ENCODE data around the gene GSK3B. TPM values are rescaled to one million over a fixed set of nuclear protein-coding genes. Genes with fewer than 3 reads are reported as not detected.

The GSK3B gene
- total RNA-seq, 4 donors from 2014 or later, result 34.6 to 65.2 (median 42.6) TPM

DNA sequence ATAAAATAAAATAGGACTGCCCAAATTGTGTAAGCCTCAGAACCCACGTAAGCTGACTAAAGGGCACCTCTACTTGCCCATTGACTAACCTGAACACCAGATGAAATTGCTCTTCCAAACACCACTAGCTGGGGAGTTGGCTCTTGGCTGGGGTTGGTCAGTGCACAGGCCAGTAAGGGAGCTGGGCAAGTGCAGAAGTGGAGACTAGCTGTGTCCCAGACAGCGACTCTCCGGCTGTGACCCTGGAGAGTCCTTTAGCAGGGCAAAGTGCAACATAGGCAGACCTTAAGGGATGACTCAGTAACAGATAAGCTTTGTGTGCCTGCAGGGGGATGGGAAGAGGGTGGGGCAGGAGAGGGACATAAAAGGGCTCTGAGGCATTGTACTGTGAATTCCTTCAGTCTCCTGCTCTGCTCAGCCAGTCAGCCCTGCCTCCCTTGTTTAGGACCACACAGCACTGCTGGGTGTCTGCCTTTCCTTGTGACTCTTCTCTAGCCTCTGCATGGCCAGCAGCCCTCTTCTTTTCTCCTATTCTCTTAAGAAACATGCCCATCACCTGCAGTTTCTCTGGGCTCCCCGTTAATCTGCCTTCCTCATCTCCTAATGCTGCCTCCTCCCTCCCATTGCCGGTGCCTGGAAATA lies 299.2 kb downstream of the GSK3B start:
- peak overlapping the region in 2 of 4 donors; percentile 20 to 25 for H3K4me3 ChIP-seq
- peak in 2 of 3 donors; percentile 86 to 91 for DNase-seq
- H3K4me1 ChIP-seq, result peaks cover 0 to 10% (median 0%) of the 10 kb centered on the region in 4 donors
- peak overlapping the region in 3 of 4 donors; percentile 67 to 87 (median 86) for H3K27ac ChIP-seq
- H3K36me3 ChIP-seq, result peaks cover 0 to 9% (median 0%) of the 10 kb centered on the region in 3 donors
- TF ChIP-seq, protein P1, sequence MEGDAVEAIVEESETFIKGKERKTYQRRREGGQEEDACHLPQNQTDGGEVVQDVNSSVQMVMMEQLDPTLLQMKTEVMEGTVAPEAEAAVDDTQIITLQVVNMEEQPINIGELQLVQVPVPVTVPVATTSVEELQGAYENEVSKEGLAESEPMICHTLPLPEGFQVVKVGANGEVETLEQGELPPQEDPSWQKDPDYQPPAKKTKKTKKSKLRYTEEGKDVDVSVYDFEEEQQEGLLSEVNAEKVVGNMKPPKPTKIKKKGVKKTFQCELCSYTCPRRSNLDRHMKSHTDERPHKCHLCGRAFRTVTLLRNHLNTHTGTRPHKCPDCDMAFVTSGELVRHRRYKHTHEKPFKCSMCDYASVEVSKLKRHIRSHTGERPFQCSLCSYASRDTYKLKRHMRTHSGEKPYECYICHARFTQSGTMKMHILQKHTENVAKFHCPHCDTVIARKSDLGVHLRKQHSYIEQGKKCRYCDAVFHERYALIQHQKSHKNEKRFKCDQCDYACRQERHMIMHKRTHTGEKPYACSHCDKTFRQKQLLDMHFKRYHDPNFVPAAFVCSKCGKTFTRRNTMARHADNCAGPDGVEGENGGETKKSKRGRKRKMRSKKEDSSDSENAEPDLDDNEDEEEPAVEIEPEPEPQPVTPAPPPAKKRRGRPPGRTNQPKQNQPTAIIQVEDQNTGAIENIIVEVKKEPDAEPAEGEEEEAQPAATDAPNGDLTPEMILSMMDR (IDR thresholded peaks at IDR 0.05), result peak in 1 of 6 experiments; percentile 7
- TF ChIP-seq POLR2A (IDR thresholded peaks at IDR 0.05), result peak; percentile 67 to 85
- H3K9me3 ChIP-seq, result no peaks in the 10 kb centered on the region
- no peaks in the 10 kb centered on the region for H3K27me3 ChIP-seq

DNA sequence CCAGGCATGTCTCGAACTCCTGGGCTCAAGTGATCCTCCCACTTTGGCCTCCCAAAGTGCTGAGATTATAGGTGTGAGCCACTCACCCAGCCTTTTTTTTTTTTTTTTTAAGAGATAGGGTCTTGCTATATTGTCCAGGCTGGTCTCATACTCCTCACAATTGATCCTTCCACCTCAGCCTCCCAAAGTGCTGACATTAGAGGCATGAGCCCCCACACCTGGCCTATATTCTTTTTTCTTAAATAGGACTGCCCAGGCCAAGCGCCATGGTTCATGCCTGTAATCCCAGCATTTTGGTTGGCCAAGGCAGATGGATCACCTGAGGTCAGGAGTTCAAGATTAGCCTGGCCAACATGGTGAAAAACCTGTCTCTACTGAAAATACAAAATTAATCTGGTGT lies 299.8 kb downstream of the GSK3B start:
- Histone ChIP-seq H3K9me3 (no peaks in the 10 kb centered on the region), H3K4me3 (no peak overlapping the region), H3K27ac (peak overlapping the region in 3 of 4 donors; percentile 64 to 87 (median 86)), H3K36me3 (peaks cover 0 to 9% (median 0%) of the 10 kb centered on the region in 3 donors), H3K27me3 (no peaks in the 10 kb centered on the region), H3K4me1 (peaks cover 0 to 10% (median 0%) of the 10 kb centered on the region in 4 donors)
- DNase-seq, result no peak
- TF ChIP-seq, protein P1 (IDR thresholded peaks at IDR 0.05), result no peak
- TF ChIP-seq POLR2A (IDR thresholded peaks at IDR 0.05), result no peak

DNA sequence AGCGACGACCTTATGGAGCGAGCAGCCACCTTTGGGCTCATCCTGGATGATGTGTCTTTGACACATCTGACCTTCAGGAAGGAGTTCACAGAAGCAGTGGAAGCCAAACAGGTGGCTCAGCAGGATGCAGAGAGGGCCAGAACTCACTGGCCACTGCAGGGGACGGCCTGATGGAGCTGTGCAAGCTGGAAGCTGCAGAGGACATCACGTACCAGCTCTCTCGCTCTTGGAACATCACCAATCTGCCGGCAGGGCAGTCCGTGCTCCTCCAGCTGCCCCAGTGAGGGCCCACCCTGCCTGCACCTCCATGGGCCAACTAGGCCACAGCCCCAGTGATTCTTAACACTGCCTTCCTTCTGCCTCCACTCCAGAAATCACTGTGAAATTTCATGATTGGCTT lies 302.0 kb downstream of the GSK3B start:
- DNase-seq, result no peak
- Histone ChIP-seq H3K27ac (no peak overlapping the region), H3K4me1 (peaks cover 0 to 10% (median 0%) of the 10 kb centered on the region in 4 donors), H3K4me3 (no peak overlapping the region), H3K27me3 (no peaks in the 10 kb centered on the region), H3K9me3 (no peaks in the 10 kb centered on the region), H3K36me3 (peaks cover 0 to 9% (median 0%) of the 10 kb centered on the region in 3 donors)
- TF ChIP-seq, protein P1 (IDR thresholded peaks at IDR 0.05), result no peak
- no peak for TF ChIP-seq POLR2A (IDR thresholded peaks at IDR 0.05)

DNA sequence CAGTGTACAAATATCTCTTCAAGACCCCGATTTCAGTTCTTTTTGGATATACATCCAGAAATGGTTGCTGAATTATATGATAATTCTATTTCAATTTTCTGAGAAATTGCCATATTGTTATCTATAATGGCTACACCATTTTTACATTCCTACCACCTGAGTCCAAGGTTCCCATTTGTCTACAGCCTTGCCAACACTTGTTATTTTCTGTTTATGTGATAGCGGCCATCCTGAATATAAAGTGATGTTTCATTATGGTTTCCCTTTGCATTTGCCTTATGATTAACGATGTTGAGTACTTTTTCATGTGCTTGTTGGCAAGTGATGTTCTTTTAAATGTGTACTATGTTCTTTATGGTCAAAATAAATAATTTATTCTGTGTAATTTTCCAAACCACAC lies 303.9 kb downstream of the GSK3B start:
- Histone ChIP-seq H3K4me3 (no peak overlapping the region), H3K4me1 (no peaks in the 10 kb centered on the region), H3K9me3 (no peaks in the 10 kb centered on the region), H3K27ac (no peak overlapping the region), H3K27me3 (no peaks in the 10 kb centered on the region), H3K36me3 (peaks cover 0 to 9% (median 0%) of the 10 kb centered on the region in 3 donors)
- TF ChIP-seq POLR2A (IDR thresholded peaks at IDR 0.05), result no peak
- TF ChIP-seq, protein P1 (IDR thresholded peaks at IDR 0.05), result no peak
- no peak for DNase-seq

DNA sequence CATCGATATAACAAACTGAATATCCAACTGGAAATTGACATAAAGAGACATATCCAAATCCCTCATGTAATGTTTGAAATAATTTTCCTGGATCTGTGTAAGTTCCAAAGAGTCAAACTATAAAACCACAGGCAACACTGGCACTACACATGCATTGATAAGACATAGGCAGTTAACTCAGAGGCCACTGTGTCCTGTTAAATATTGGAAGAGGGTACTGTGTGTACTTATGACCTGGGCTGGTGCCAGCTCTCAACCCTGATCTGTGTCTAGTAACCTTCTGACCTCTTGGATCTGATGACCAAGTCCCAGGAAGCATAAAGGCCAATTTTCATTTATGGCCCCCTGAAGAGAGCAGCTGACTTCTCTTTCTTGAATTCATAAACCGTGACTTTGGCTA lies 307.8 kb downstream of the GSK3B start:
- Histone ChIP-seq H3K27ac (peak overlapping the region in 2 of 4 donors; percentile 59 to 80), H3K36me3 (no peaks in the 10 kb centered on the region), H3K4me3 (peak overlapping the region in 2 of 4 donors; percentile 47 to 62), H3K27me3 (no peaks in the 10 kb centered on the region), H3K4me1 (no peaks in the 10 kb centered on the region), H3K9me3 (no peaks in the 10 kb centered on the region)
- TF ChIP-seq, protein P1 (IDR thresholded peaks at IDR 0.05), result no peak
- peak in 2 of 3 donors; percentile 65 to 74 for DNase-seq
